IMR-90 (cell line): ENCODE data around the gene TMEM114. TPM values are rescaled to one million over a fixed set of nuclear protein-coding genes. Genes with fewer than 3 reads are reported as not detected.

Experiments used
- ATAC-seq: fragments of 200-7000 bp; cut with Tn5 transposase; 2 replicates; pipeline ENCODE4 v1.9.1; 2020; ENCODE audit warnings: low read depth, mild to moderate bottlenecking, moderate library complexity
- BruUV-seq: library from RNA; stranded (reverse); fragments of 400-500 nt; replicated peaks from 2 replicates; lab custom pipeline; 2021; lab: Mats Ljungman, UMichigan
- CTCF ChIA-PET: fragments of 300-600 bp; formaldehyde crosslinking; extraction: SDS; loops from one replicate; lab custom pipeline; 2021; ENCODE audit warnings: antibody characterized with exemption; lab: Yijun Ruan, JAX
- POLR2A ChIA-PET: fragments of 300-600 bp; sonication (Branson Sonifier 250); formaldehyde crosslinking; loops from one replicate; lab custom pipeline; 2022; ENCODE audit warnings: antibody characterized with exemption; ENCODE audit not compliant: unreplicated experiment; lab: Charles Lee
- DNase-seq: peaks from one replicate; pipeline ENCODE4 v3.0.0; 2013
- H2AFZ ChIP-seq: replicated peaks from 2 replicates; pipeline ENCODE3; 2013; ENCODE audit warnings: low read length, mild to moderate bottlenecking; ENCODE audit not compliant: poor library complexity
- H2AK5ac ChIP-seq: 2 replicates; pipeline ENCODE4 v1.6.1; 2013; ENCODE audit warnings: low read depth, low read length, inconsistent platforms
- H2AK9ac ChIP-seq: replicated peaks from 2 replicates; pipeline ENCODE3; 2013; ENCODE audit warnings: mild to moderate bottlenecking, low read depth, low read length, moderate library complexity; ENCODE audit not compliant: poor library complexity
- H2BK120ac ChIP-seq: 2 replicates; pipeline ENCODE4 v1.6.1; 2013; ENCODE audit warnings: low read depth, low read length, inconsistent platforms
- H2BK15ac ChIP-seq: 3 replicates; pipeline ENCODE4 v1.6.1; 2013; ENCODE audit warnings: low read depth, low read length, inconsistent platforms
- H2BK20ac ChIP-seq: 2 replicates; pipeline ENCODE4 v1.6.1; 2013; ENCODE audit warnings: low read depth, mild to moderate bottlenecking, inconsistent platforms, low read length, moderate library complexity
- H2BK5ac ChIP-seq: 2 replicates; pipeline ENCODE4 v1.6.1; 2013; ENCODE audit warnings: mild to moderate bottlenecking, low read depth, low read length, inconsistent platforms; ENCODE audit not compliant: poor library complexity, severe bottlenecking
- H3K14ac ChIP-seq: replicated peaks from 2 replicates; pipeline ENCODE4 v1.6.1; 2013; ENCODE audit warnings: low read depth, low read length, inconsistent platforms
- H3K18ac ChIP-seq: 2 replicates; pipeline ENCODE4 v1.6.1; 2013; ENCODE audit warnings: low read depth, low read length, control low read depth
- H3K23ac ChIP-seq: 2 replicates; pipeline ENCODE4 v1.6.1; 2013; ENCODE audit warnings: low read depth, low read length, inconsistent platforms
- H3K27ac ChIP-seq: 2 replicates; pipeline ENCODE4 v1.5.1; 2013; ENCODE audit warnings: mild to moderate bottlenecking, control low read depth, low read length; ENCODE audit not compliant: insufficient read depth
- H3K27me3 ChIP-seq: 2 replicates; pipeline ENCODE4 v1.6.1; 2013; ENCODE audit warnings: low read length; ENCODE audit not compliant: control insufficient read depth, insufficient read depth
- H3K36me3 ChIP-seq: 2 replicates; pipeline ENCODE4 v1.6.1; 2013; ENCODE audit warnings: low read length, mixed read lengths; ENCODE audit not compliant: control insufficient read depth, insufficient read depth
- H3K4ac ChIP-seq: 2 replicates; pipeline ENCODE4 v1.6.1; 2013; ENCODE audit warnings: low read depth, low read length, inconsistent platforms
- H3K4me1 ChIP-seq: 2 replicates; pipeline ENCODE4 v1.6.1; 2013; ENCODE audit warnings: low read length, mixed read lengths; ENCODE audit not compliant: control insufficient read depth, insufficient read depth
- H3K4me2 ChIP-seq: 2 replicates; pipeline ENCODE4 v1.6.1; 2013; ENCODE audit warnings: low read depth, mild to moderate bottlenecking, control low read depth, low read length, moderate library complexity
- H3K4me3 ChIP-seq: 2 replicates; pipeline ENCODE4 v1.5.1; 2013; ENCODE audit warnings: low read depth, mild to moderate bottlenecking, control low read depth, low read length, moderate library complexity; ENCODE audit not compliant: insufficient read depth
- H3K56ac ChIP-seq: 2 replicates; pipeline ENCODE4 v1.6.1; 2013; ENCODE audit warnings: low read length, inconsistent platforms; ENCODE audit not compliant: insufficient read depth; ENCODE audit errors: extremely low read depth
- H3K79me1 ChIP-seq, 2 experiments: 2 replicates each; pipeline ENCODE4 v1.6.1; 2013; ENCODE audit warnings: low read length in 2 of 2, inconsistent platforms in 1 of 2, low read depth in 1 of 2
- H3K9ac ChIP-seq: 2 replicates; pipeline ENCODE4 v1.6.1; 2013; ENCODE audit warnings: low read depth, low read length, control low read depth
- H3K9me1 ChIP-seq: 2 replicates; pipeline ENCODE4 v1.6.1; 2013; ENCODE audit warnings: low read length, inconsistent platforms; ENCODE audit not compliant: insufficient read depth
- H3K9me3 ChIP-seq: 2 replicates; pipeline ENCODE4 v1.6.1; 2013; ENCODE audit warnings: low read length; ENCODE audit not compliant: control insufficient read depth, insufficient read depth
- H4K20me1 ChIP-seq: 2 replicates; pipeline ENCODE4 v1.6.1; 2013; ENCODE audit warnings: low read length, inconsistent platforms; ENCODE audit not compliant: insufficient read depth
- H4K5ac ChIP-seq: 2 replicates; pipeline ENCODE4 v1.6.1; 2013; ENCODE audit warnings: mild to moderate bottlenecking, low read depth, low read length, control low read depth
- H4K8ac ChIP-seq, 2 experiments: 2 replicates each; pipeline ENCODE4 v1.6.1; 2013; ENCODE audit warnings: low read depth in 2 of 2, low read length in 2 of 2, control low read depth in 1 of 2, inconsistent platforms in 1 of 2
- H4K91ac ChIP-seq: 2 replicates; pipeline ENCODE4 v1.6.1; 2013; ENCODE audit warnings: low read depth, low read length, inconsistent platforms; ENCODE audit not compliant: insufficient read depth
- MAFK ChIP-seq: IDR thresholded peaks from 2 replicates; pipeline ENCODE4 v1.6.1; 2012; ENCODE audit warnings: low read depth, low read length, improper control_type of control experiment
- MAZ ChIP-seq: IDR thresholded peaks from 2 replicates; pipeline ENCODE4 v1.6.1; 2012; ENCODE audit warnings: low read depth, mild to moderate bottlenecking, low read length, improper control_type of control experiment, moderate library complexity, borderline replicate concordance
- MXI1 ChIP-seq: IDR thresholded peaks from 2 replicates; pipeline ENCODE4 v1.6.1; 2012; ENCODE audit warnings: low read depth, mild to moderate bottlenecking, low read length, moderate library complexity, borderline replicate concordance
- POLR2A ChIP-seq: IDR thresholded peaks from 2 replicates; pipeline ENCODE4 v1.6.1; 2012; ENCODE audit warnings: mild to moderate bottlenecking, low read depth, low read length
- WGBS, 2 experiments: methylation state at CpG; one replicate each; pipeline versions ENCODE4 v1.1.5 to v1.1.7; 2013; ENCODE audit warnings: missing lambda C conversion rate in 2 of 2; ENCODE audit not compliant: insufficient read length in 1 of 2; ENCODE audit errors: extremely low coverage in 2 of 2; 5-methylcytosine and 5-hydroxymethylcytosine counted together
- dilution Hi-C: fragments of 300-500 bp; cut with HindIII; formaldehyde crosslinking; loops from one replicate; pipeline ENCODE4 v1.14.3; 2018; ENCODE audit warnings: low sequenced_read_pairs; ENCODE audit not compliant: unreplicated experiment
- in situ Hi-C: fragments of 300-500 bp; cut with MboI; formaldehyde crosslinking; loops from 3 replicates; pipeline ENCODE4 v1.14.3; 2019; ENCODE audit warnings: low sequenced_read_pairs, inconsistent platforms, mixed read lengths
- intact Hi-C: fragments of 100-400 bp; cut with micrococcal nuclease; formaldehyde crosslinking; loops from 2 replicates; pipeline ENCODE4 v1.10.0; 2022
- polyA plus RNA-seq, 3 experiments: library from polyadenylated mRNA; depleted of rRNA; stranded (reverse); fragments of >200 nt; gene quantifications; 2 replicates each; pipeline ENCODE4 v1.2.3, GENCODE V29; 2012; ENCODE audit warnings: low replicate concordance in 1 of 3
- total RNA-seq: library from RNA; depleted of rRNA; stranded (reverse); fragments of >200 nt; gene quantifications from 2 replicates; pipeline ENCODE4 v1.2.3, GENCODE V29; 2012
- TF ChIP-seq, protein P1 (sequence below): fragments of 150-350 bp; IDR thresholded peaks from 2 replicates; pipeline ENCODE4 v1.6.1; 2016; ENCODE audit warnings: low read depth, mild to moderate bottlenecking, low read length, moderate library complexity, borderline replicate concordance
- TF ChIP-seq, protein P2 (sequence below): conservative IDR thresholded peaks from 2 replicates; pipeline ENCODE4 v1.5.1; 2012; ENCODE audit warnings: mild to moderate bottlenecking, low read depth, low read length, improper control_type of control experiment
- TF ChIP-seq, protein P3 (sequence below): fragments of 150-350 bp; IDR thresholded peaks from 2 replicates; pipeline ENCODE4 v1.6.1; 2017; ENCODE audit warnings: mild to moderate bottlenecking, antibody characterized with exemption, low read length, low read depth

The TMEM114 gene
- total and polyA plus RNA-seq, 2 of the 4 experiments (the other 2 are of a cell fraction), result not detected

DNA sequence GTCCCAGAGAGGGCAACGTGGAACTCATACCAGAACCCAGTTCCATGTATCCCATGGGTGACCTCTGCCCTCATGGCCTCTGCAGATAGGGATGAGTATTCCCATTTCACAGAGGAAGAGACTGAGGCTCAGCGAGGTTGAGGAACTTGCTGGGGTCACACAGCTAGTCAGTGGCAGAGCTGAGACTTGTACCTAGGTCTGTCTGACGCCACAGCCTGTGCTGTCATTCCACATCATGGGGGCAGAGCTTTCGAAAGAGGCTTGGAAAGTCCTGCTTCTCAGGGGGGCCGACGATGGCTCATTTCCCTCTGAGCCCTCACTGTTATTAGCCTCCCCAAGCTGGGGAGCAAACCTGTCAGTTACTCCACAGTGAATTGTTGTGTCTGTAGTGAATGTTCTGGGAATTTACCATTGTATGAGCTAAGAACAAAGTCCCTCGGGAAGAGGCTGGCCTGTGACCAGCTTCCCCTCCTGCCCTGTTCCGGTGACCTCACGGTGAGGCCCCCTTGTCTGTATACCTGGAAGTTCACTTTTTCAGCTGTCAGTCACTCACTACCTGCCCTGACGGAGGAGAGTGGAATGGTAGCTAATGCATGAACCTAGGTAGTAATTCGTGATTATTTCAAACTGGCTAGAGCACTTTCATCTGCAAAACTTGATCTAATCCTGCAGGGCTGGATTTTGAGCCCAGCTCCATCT lies 40.1 kb upstream of the TMEM114 start:
- no TSS peak for BruUV-seq
- Histone ChIP-seq H2BK15ac (no peak overlapping the region), H4K8ac (no peak overlapping the region), H4K91ac (no peak overlapping the region), H3K4ac (no peak overlapping the region), H3K79me1 (peaks cover 7 to 10% of the 10 kb centered on the region in 2 experiments), H2AFZ (no peak overlapping the region), H2BK120ac (no peak overlapping the region), H3K56ac (no peak overlapping the region), H2AK5ac (no peak overlapping the region), H3K18ac (no peak overlapping the region), H2BK5ac (no peak overlapping the region), H4K5ac (no peak overlapping the region), H3K9ac (no peak overlapping the region), H3K27ac (no peak overlapping the region), H3K4me2 (no peak overlapping the region), H3K36me3 (peaks cover 74% of the 10 kb centered on the region), H3K23ac (no peak overlapping the region), H2BK20ac (no peak overlapping the region), H4K20me1 (peaks cover 7% of the 10 kb centered on the region; the same call in 1 of the 2 replicates), H3K9me3 (no peaks in the 10 kb centered on the region), H3K14ac (no peak overlapping the region), H3K4me1 (no peaks in the 10 kb centered on the region), H3K4me3 (no peak overlapping the region), H3K9me1 (no peaks in the 10 kb centered on the region), H2AK9ac (no peak overlapping the region), H3K27me3 (no peaks in the 10 kb centered on the region)
- dilution Hi-C loops (no loop called here), in situ Hi-C loops (no loop called here), intact Hi-C loops (no loop called here)
- POLR2A ChIA-PET, result interaction anchor here (0.6 kb wide), 1 partner anchor 20 kb away, joined by 4 read pairs; no protein-coding TSS in a partner anchor
- CTCF ChIA-PET, result no interaction called here
- ATAC-seq (no peak), DNase-seq (no peak)
- 98% methylated on average over 4 of the region's 11 CpGs; no CpG with 5 or more reads in 1 of the 2 experiments for WGBS, 2 experiments
- TF ChIP-seq, protein P1, sequence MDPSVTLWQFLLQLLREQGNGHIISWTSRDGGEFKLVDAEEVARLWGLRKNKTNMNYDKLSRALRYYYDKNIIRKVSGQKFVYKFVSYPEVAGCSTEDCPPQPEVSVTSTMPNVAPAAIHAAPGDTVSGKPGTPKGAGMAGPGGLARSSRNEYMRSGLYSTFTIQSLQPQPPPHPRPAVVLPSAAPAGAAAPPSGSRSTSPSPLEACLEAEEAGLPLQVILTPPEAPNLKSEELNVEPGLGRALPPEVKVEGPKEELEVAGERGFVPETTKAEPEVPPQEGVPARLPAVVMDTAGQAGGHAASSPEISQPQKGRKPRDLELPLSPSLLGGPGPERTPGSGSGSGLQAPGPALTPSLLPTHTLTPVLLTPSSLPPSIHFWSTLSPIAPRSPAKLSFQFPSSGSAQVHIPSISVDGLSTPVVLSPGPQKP, result no peak
- TF ChIP-seq, protein P2, sequence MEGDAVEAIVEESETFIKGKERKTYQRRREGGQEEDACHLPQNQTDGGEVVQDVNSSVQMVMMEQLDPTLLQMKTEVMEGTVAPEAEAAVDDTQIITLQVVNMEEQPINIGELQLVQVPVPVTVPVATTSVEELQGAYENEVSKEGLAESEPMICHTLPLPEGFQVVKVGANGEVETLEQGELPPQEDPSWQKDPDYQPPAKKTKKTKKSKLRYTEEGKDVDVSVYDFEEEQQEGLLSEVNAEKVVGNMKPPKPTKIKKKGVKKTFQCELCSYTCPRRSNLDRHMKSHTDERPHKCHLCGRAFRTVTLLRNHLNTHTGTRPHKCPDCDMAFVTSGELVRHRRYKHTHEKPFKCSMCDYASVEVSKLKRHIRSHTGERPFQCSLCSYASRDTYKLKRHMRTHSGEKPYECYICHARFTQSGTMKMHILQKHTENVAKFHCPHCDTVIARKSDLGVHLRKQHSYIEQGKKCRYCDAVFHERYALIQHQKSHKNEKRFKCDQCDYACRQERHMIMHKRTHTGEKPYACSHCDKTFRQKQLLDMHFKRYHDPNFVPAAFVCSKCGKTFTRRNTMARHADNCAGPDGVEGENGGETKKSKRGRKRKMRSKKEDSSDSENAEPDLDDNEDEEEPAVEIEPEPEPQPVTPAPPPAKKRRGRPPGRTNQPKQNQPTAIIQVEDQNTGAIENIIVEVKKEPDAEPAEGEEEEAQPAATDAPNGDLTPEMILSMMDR, result no peak
- TF ChIP-seq POLR2A (no peak), MAFK (no peak), MAZ (no peak), MXI1 (no peak)
- TF ChIP-seq, protein P3, sequence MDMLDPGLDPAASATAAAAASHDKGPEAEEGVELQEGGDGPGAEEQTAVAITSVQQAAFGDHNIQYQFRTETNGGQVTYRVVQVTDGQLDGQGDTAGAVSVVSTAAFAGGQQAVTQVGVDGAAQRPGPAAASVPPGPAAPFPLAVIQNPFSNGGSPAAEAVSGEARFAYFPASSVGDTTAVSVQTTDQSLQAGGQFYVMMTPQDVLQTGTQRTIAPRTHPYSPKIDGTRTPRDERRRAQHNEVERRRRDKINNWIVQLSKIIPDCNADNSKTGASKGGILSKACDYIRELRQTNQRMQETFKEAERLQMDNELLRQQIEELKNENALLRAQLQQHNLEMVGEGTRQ, result no peak
